ENCODE measurements around the gene TRIM37. TPM values are rescaled to one million over a fixed set of nuclear protein-coding genes. Genes with fewer than 3 reads are reported as not detected.

TRIM37 gene
- total RNA-seq, 1 donor from 2014 or later, result 17.3 TPM

- Mint-ChIP-seq H3K36me3 (ENCODE audit: low read depth) (peaks cover 58% of the 10 kb centered on the region), H3K27ac (no peak overlapping the region), H3K4me3 (no peak overlapping the region), H3K27me3 (no peaks in the 10 kb centered on the region), H3K9me3 (no peaks in the 10 kb centered on the region), H3K4me1 (no peaks in the 10 kb centered on the region)
- ChIA-PET POLR2A (no interaction called here), CTCF (no interaction called here)
- no peak for DNase-seq
- no peak for ATAC-seq (ENCODE audit: low read depth)
- intact Hi-C loops (cut with micrococcal nuclease), result no loop called here
- no peak for TF ChIP-seq CTCF (IDR thresholded peaks at IDR 0.05)
Observed at GRCh38 chr17:59046192-59046591, 60.5 kb downstream of the TRIM37 start.

GRCh38 chr17:59038734-59039133, 67.9 kb downstream of the TRIM37 start:
- Mint-ChIP-seq H3K27ac (no peak overlapping the region), H3K36me3 (ENCODE audit: low read depth) (peaks cover 64% of the 10 kb centered on the region), H3K4me1 (no peaks in the 10 kb centered on the region), H3K27me3 (no peaks in the 10 kb centered on the region), H3K4me3 (no peak overlapping the region), H3K9me3 (no peaks in the 10 kb centered on the region)
- DNase-seq, result no peak
- ATAC-seq (ENCODE audit: low read depth), result no peak
- intact Hi-C loops (cut with micrococcal nuclease), result no loop called here
- no peak for TF ChIP-seq CTCF (IDR thresholded peaks at IDR 0.05)
- POLR2A ChIA-PET, result no interaction called here
- CTCF ChIA-PET, result no interaction called here

GRCh38 chr17:59037960-59038359, 68.7 kb downstream of the TRIM37 start:
- ATAC-seq (ENCODE audit: low read depth) (no peak), DNase-seq (no peak)
- Mint-ChIP-seq H3K27me3 (no peaks in the 10 kb centered on the region), H3K36me3 (ENCODE audit: low read depth) (peaks cover 60% of the 10 kb centered on the region), H3K27ac (no peak overlapping the region), H3K9me3 (no peaks in the 10 kb centered on the region), H3K4me3 (no peak overlapping the region), H3K4me1 (no peaks in the 10 kb centered on the region)
- CTCF ChIA-PET, result no interaction called here
- intact Hi-C loops (cut with micrococcal nuclease), result no loop called here
- no peak for TF ChIP-seq CTCF (IDR thresholded peaks at IDR 0.05)
- POLR2A ChIA-PET, result interaction anchor here (0.6 kb wide), 1 partner anchor 17 kb away, joined by 14 read pairs; no protein-coding TSS in a partner anchor

GRCh38 chr17:59030811-59031210, 75.9 kb downstream of the TRIM37 start:
- DNase-seq (no peak), ATAC-seq (ENCODE audit: low read depth) (no peak)
- intact Hi-C loops (cut with micrococcal nuclease), result no loop called here
- ChIA-PET POLR2A (no interaction called here), CTCF (no interaction called here)
- peaks cover 58% of the 10 kb centered on the region for H3K36me3 Mint-ChIP-seq (ENCODE audit: low read depth)
- no peak for TF ChIP-seq CTCF (IDR thresholded peaks at IDR 0.05)
- H3K9me3 Mint-ChIP-seq, result no peaks in the 10 kb centered on the region
- peaks cover 5% of the 10 kb centered on the region for H3K4me1 Mint-ChIP-seq
- no peak overlapping the region for H3K27ac Mint-ChIP-seq
- H3K4me3 Mint-ChIP-seq, result no peak overlapping the region
- no peaks in the 10 kb centered on the region for H3K27me3 Mint-ChIP-seq

GRCh38 chr17:59028328-59028727, 78.4 kb downstream of the TRIM37 start:
- no peak for TF ChIP-seq CTCF (IDR thresholded peaks at IDR 0.05)
- POLR2A ChIA-PET, result no interaction called here
- Mint-ChIP-seq H3K4me1 (peaks cover 5% of the 10 kb centered on the region), H3K4me3 (no peak overlapping the region), H3K9me3 (no peaks in the 10 kb centered on the region), H3K36me3 (ENCODE audit: low read depth) (peaks cover 50% of the 10 kb centered on the region), H3K27ac (no peak overlapping the region), H3K27me3 (no peaks in the 10 kb centered on the region)
- ATAC-seq (ENCODE audit: low read depth) (no peak), DNase-seq (no peak)
- intact Hi-C loops (cut with micrococcal nuclease), result no loop called here
- CTCF ChIA-PET, result no interaction called here
